NCI-H2227 treated with DMSO at 0.1 percent for 48 hours (cell line): ENCODE measurements around the gene MS4A14.
"Not testable (repeated sequence)": the region's sequence is repeated elsewhere in the genome, so short reads cannot be mapped to it uniquely, and the experiment has no call there.

ENCODE experiments used
- DNase-seq: peaks from one replicate; lab custom pipeline; 2025; lab: John Stamatoyannopoulos, UW

MS4A14 gene

GRCh38 chr11:60389279-60389910, 6.9 kb upstream of the MS4A14 start:
- DNase-seq, result no peak

- DNase-seq, result no peak
Observed at GRCh38 chr11:60390419-60390818, 5.8 kb upstream of the MS4A14 start.

- no peak for DNase-seq
Observed at GRCh38 chr11:60392361-60392760, 3.9 kb upstream of the MS4A14 start.

GRCh38 chr11:60393016-60393415, 3.2 kb upstream of the MS4A14 start:
- DNase-seq, result no peak

GRCh38 chr11:60394666-60395380, 1.4 kb upstream of the MS4A14 start:
- DNase-seq, result no peak

- no peak for DNase-seq
Observed at GRCh38 chr11:60396799-60397198, 540 bp downstream of the MS4A14 start.

GRCh38 chr11:60420015-60420414, 23.8 kb downstream of the MS4A14 start:
- DNase-seq, result no peak

GRCh38 chr11:60422609-60423008, 26.4 kb downstream of the MS4A14 start:
- DNase-seq, result no peak

- no peak for DNase-seq
Observed at GRCh38 chr11:60428517-60428916, 32.3 kb downstream of the MS4A14 start.

- no peak for DNase-seq
Observed at GRCh38 chr11:60429272-60429671, 33.0 kb downstream of the MS4A14 start, which contains the start of gene MS4A5. TSS of gene MS4A5 (plus strand) at chr11:60429572. CDS start at chr11:60429675, 103 bp downstream.

- DNase-seq, result no peak
Observed at GRCh38 chr11:60431251-60431650, 35.0 kb downstream of the MS4A14 start.

GRCh38 chr11:60433401-60433800, 37.1 kb downstream of the MS4A14 start:
- no peak for DNase-seq

- no peak for DNase-seq
Observed at GRCh38 chr11:60447070-60447469, 50.8 kb downstream of the MS4A14 start.

GRCh38 chr11:60447846-60448245, 51.6 kb downstream of the MS4A14 start:
- DNase-seq, result no peak

GRCh38 chr11:60451185-60451584, 54.9 kb downstream of the MS4A14 start:
- not testable (repeated sequence) for DNase-seq

GRCh38 chr11:60454212-60454611, 58.0 kb downstream of the MS4A14 start:
- no peak for DNase-seq

GRCh38 chr11:60455531-60456042, 59.3 kb downstream of the MS4A14 start, which contains the start of gene MS4A1:
TSS of gene MS4A1 (plus strand) at chr11:60455847. CDS start at chr11:60462375, 6,528 bp downstream.
- DNase-seq, result no peak

- no peak for DNase-seq
Observed at GRCh38 chr11:60457576-60457975, 61.3 kb downstream of the MS4A14 start.

- DNase-seq, result no peak
Observed at GRCh38 chr11:60459345-60459744, 63.1 kb downstream of the MS4A14 start.
